AG09319 (cell line): ENCODE measurements around the gene GH1.
"Not testable (repeated sequence)": the region's sequence is repeated elsewhere in the genome, so short reads cannot be mapped to it uniquely, and the experiment has no call there.

Experiments used
- DNase-seq: peaks from one replicate; pipeline ENCODE4 v3.0.0-alpha.2; 2010; ENCODE audit warnings: low read depth; ENCODE audit errors: extremely low read depth
- TF ChIP-seq, protein P1 (sequence below): IDR thresholded peaks from 2 replicates; pipeline ENCODE4 v1.5.1; 2011; ENCODE audit warnings: low read depth, mild to moderate bottlenecking, inconsistent platforms, low read length, moderate library complexity

The GH1 gene

DNA sequence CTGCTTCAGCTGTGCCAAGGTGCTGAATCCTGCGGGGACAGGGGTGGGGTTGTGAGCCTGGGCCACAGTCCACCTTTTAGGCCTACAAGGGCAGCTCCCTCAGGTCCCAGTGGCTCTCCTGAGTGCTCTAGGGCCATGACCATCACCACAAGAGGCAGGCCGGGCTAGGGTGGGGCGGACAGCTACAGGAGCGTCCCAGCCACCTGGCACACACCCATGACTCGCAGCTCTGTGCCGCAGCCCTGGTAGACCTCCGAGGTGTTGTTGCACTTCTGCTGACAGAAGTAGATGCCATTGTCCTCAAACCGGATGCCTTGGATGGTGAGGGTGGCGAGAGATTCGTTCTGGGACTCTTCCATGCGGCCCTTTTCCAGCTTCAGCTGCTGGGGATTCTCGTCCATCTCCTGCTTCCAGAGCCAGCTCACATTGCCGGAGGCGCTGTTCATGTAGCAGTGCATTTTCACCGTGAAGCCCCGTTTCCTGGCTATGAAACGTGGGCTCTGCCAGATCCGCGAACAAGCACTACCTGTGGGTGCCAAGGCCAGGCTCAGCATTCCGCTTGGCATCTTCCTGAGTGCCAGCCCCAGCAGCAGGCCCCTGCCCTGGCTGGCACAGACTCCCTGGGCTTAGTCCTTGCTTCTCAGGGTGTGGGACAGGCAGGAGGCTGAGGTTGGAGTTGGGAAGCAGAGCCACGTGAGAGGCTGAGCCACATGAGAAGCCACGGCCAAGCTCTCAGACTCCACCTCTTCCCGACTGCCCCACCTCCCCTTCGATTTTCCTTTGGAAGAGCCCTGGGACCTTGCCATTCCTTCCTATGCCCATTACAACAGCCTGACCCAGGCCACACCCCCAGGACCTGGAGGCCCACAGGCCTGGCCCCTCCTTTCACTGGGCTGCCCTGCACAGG is 11.5 kb upstream of the GH1 start:
- DNase-seq, result no peak

DNA sequence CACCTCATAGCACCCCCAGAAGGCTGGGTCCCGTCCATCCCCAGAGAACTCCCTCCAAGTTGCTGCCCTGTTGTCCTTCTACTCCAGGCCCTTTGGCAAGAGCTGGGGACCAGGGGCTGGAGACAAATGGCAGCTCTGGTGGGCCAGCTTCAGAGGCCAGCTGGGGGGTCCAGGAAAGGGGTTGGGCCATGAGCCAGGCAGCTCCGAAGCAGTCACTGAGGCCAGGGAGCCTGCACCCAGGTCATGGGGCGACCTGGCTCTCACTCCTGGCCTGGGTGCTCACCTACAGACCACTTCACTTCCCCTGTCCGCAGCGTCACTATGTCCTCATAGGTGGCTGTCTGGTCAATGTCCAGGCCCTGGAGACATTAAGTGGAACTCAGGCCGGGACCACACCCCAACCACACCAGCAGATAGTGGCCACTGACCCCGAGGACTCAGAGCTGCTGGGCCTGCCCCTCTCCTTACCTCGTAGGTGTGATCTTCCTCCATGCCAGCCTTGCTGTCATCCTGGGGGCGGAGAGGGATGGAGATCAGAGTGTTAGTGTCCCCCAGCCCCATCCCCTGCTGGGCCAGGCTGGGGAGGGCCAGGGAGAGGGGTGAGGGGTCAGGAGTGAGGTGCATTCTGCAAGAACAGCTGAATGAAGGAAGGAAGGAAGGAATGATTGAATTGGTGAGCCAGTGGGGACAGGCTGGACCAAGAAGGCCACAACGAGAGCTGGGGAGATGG is 10.5 kb upstream of the GH1 start:
- TF ChIP-seq, protein P1, sequence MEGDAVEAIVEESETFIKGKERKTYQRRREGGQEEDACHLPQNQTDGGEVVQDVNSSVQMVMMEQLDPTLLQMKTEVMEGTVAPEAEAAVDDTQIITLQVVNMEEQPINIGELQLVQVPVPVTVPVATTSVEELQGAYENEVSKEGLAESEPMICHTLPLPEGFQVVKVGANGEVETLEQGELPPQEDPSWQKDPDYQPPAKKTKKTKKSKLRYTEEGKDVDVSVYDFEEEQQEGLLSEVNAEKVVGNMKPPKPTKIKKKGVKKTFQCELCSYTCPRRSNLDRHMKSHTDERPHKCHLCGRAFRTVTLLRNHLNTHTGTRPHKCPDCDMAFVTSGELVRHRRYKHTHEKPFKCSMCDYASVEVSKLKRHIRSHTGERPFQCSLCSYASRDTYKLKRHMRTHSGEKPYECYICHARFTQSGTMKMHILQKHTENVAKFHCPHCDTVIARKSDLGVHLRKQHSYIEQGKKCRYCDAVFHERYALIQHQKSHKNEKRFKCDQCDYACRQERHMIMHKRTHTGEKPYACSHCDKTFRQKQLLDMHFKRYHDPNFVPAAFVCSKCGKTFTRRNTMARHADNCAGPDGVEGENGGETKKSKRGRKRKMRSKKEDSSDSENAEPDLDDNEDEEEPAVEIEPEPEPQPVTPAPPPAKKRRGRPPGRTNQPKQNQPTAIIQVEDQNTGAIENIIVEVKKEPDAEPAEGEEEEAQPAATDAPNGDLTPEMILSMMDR, result no peak
- DNase-seq, result no peak

More for the DNA sequence above, 11.5 kb upstream of the GH1 start:
- TF ChIP-seq, protein P1, result no peak

- no peak for DNase-seq
Observed at GRCh38 chr17:63928172-63928666, 9.6 kb upstream of the GH1 start.

DNA sequence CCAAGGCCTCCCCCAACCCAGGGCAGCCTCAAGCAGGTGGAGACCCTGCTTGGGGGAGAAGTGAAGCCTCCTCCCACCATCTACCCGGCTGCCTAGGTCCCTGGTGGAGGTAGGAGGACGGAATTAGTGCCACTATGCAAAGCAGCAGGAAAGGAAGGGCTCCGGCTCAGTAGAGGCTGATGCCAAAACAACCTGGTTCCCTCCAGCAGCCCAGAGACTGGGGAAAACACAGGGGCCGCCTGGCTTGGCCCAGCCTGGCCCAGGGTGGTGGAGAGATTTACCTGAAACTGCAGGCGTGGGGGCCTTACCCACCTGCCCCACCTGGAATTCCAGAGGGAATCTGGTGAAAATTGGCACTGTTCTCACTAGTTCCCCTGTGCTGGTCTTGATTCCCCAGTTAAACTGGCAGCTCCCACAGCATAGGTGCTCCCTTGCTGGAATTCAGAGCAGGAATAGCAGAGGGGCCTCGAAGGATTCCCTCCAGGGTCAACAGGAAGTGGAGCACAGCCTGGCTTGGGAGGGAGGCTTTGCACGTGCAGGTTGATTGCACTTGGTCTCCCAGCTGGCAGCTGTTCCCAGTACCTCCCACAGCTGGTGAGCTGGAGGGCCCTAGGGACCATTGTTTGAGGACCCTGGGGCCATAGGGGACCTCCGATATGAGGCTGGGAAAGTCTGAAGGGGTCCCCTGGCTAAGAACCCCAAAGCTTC is 9.0 kb upstream of the GH1 start:
- no peak for DNase-seq
- TF ChIP-seq, protein P1, result no peak

More at GRCh38 chr17:63928172-63928666, 9.6 kb upstream of the GH1 start:
- TF ChIP-seq, protein P1, result no peak

DNA sequence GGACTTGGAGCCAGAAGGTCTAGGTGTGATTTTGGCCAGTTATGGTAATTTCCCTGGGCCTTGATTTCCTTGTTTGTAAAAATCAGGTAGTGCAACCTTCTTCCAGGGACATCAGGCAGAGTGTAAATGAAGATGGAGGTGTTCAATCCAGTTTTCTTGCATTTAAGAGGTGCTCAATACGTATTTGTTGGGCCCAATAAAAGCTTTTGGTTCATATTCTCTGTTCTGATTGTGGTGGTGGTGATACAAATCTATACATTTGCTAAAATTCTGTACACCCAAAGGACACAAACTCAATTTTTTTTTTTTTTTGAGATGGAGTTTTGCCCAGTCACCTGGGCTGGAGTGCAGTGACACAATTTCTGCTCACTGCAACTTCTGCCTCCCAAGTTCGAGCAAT is 7.5 kb upstream of the GH1 start:
- no peak for DNase-seq
- TF ChIP-seq, protein P1, result no peak

DNA sequence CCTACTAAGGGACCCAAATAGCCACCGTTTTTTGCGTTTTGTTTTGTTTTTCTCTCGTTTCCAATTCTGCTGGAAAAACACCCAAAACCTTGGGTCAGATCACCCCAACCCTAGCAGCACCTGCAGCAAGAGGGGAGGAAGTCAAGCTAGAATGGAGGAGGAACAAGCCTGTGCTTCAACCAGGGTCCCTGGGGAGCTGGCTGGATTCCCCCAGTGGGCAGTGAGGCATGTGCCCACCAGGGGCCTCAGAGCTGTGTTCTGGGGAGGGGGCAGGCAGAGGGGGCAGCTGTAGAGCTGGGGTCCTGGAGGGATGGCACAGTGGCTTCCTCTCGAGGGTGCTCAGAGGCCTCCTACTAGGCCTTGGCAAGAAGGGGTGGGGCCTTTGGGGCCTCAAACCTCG is 7.0 kb upstream of the GH1 start:
- DNase-seq, result no peak
- TF ChIP-seq, protein P1, result no peak

- not testable (repeated sequence) for DNase-seq
Observed at GRCh38 chr17:63922402-63922801, 3.8 kb upstream of the GH1 start.

DNA sequence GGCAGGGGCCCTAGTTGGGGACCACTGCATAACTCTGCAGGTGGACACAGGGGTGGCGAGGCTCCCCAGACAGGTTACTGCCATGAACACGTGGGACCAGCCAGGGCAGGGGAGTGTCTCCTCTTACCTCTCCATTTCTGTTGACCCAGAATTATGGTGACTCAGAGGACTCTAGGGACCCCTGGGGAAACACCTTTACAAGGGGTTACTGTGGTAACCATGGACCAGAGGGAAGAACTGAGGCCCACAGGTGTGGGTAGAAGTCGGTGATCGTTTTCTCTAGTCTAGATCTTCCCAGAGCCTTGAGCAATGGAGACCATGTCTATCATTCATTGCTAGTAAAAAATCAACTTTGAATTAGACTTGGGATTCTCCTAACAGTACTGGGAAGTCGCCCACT is 2.1 kb upstream of the GH1 start:
- DNase-seq, result not testable (repeated sequence)

GRCh38 chr17:63920050-63920449 is 1.4 kb upstream of the GH1 start:
- DNase-seq, result not testable (repeated sequence)
